HepG2 (cell line): ENCODE measurements around the gene COPS9. TPM values are rescaled to one million over a fixed set of nuclear protein-coding genes. Genes with fewer than 3 reads are reported as not detected.

Experiments
- ATAC-seq: fragments of 200-7000 bp; cut with Tn5 transposase; 3 replicates; pipeline ENCODE4 v1.9.1; 2020; ENCODE audit warnings: mild to moderate bottlenecking, moderate library complexity
- BruUV-seq: library from RNA; stranded (reverse); fragments of 400-500 nt; replicated peaks from 2 replicates; lab custom pipeline; 2021; lab: Mats Ljungman, UMichigan
- CTCF ChIA-PET: fragments of 300-600 bp; formaldehyde crosslinking; extraction: SDS; loops from one replicate; lab custom pipeline; 2021; ENCODE audit warnings: low total read pairs, inconsistent platforms, low intra/inter-chr PET ratio; lab: Yijun Ruan, JAX
- POLR2A ChIA-PET: fragments of 350-600 bp; sonication (Branson Sonifier 250); formaldehyde crosslinking; loops from one replicate; lab custom pipeline; 2020; ENCODE audit warnings: antibody characterized with exemption, inconsistent platforms; lab: Yijun Ruan, JAX
- DNase-seq: peaks from one replicate; pipeline ENCODE4 v3.0.0-alpha.2; 2015; ENCODE audit warnings: low spot score
- FAIRE-seq: peaks from 3 replicates; lab custom pipeline; 2011; peaks lifted over from hg19 to GRCh38; lab: Jason Lieb, UNC
- H2AFZ ChIP-seq: one replicate; pipeline ENCODE4 v1.6.1; 2011; ENCODE audit warnings: low read length, inconsistent platforms
- H3K27ac ChIP-seq: fragments of 300-600 bp; 3 replicates; pipeline ENCODE4 v1.8.0; 2011; ENCODE audit warnings: mixed run types, mild to moderate bottlenecking, mixed read lengths, low read length, inconsistent platforms; ENCODE audit not compliant: insufficient read depth; ENCODE audit errors: extremely low read length
- H3K27me3 ChIP-seq, 2 experiments: fragments of 200-600 bp in 1 of 2; 2 replicates in 1 of 2; 3 replicates in 1 of 2; pipeline versions ENCODE4 v1.6.0 to v1.8.0; 2011; ENCODE audit warnings: low read length in 2 of 2, mild to moderate bottlenecking in 2 of 2, moderate library complexity in 2 of 2, inconsistent platforms in 1 of 2; ENCODE audit not compliant: insufficient read depth in 2 of 2, control insufficient read depth in 1 of 2
- H3K36me3 ChIP-seq, 2 experiments: fragments of 200-600 bp in 1 of 2; replicated peaks in 1 of 2; 2 replicates in 1 of 2; 3 replicates in 1 of 2; pipeline versions ENCODE4 v1.5.1 to v1.8.0; 2011; ENCODE audit warnings: low read length in 2 of 2, inconsistent platforms in 1 of 2; ENCODE audit not compliant: insufficient read depth in 2 of 2, control insufficient read depth in 1 of 2
- H3K4me1 ChIP-seq: 2 replicates; pipeline ENCODE4 v1.5.1; 2012; ENCODE audit warnings: low read length, inconsistent platforms; ENCODE audit not compliant: insufficient read depth
- H3K4me2 ChIP-seq: 2 replicates; pipeline ENCODE4 v1.6.0; 2011; ENCODE audit warnings: low read depth, low read length, inconsistent platforms
- H3K4me3 ChIP-seq, 3 experiments: fragments of 200-600 bp in 1 of 3; sonication (generic), shearing (Covaris generic) in 1 of 3; replicated peaks in 1 of 3; 2 replicates each; pipeline ENCODE4 v1.5.1; 2011 to 2016; ENCODE audit warnings: low read length in 3 of 3, inconsistent platforms in 2 of 3, low read depth in 2 of 3, mild to moderate bottlenecking in 2 of 3, control low read depth in 1 of 3, mixed read lengths in 1 of 3; ENCODE audit not compliant: insufficient read depth in 1 of 3
- H3K79me2 ChIP-seq: one replicate; pipeline ENCODE4 v1.6.1; 2011; ENCODE audit warnings: low read length, inconsistent platforms; ENCODE audit not compliant: insufficient read depth
- H3K9ac ChIP-seq: 2 replicates; pipeline ENCODE4 v1.6.0; 2011; ENCODE audit warnings: mild to moderate bottlenecking, low read depth, low read length, inconsistent platforms; ENCODE audit not compliant: insufficient read depth
- H3K9me3 ChIP-seq: 2 replicates; pipeline ENCODE4 v1.5.1; 2012; ENCODE audit warnings: mild to moderate bottlenecking, low read length
- H4K20me1 ChIP-seq: 2 replicates; pipeline ENCODE4 v1.6.0; 2011; ENCODE audit warnings: inconsistent platforms, mild to moderate bottlenecking, low read length, moderate library complexity; ENCODE audit not compliant: insufficient read depth
- IRX3 ChIP-seq: sonication (generic); formaldehyde crosslinking; IDR thresholded peaks from 2 replicates; pipeline ENCODE4 v1.8.1; 2023; ENCODE audit warnings: mild to moderate bottlenecking, low read depth, missing genetic modification reagents, borderline replicate concordance
- SAP130 ChIP-seq: IDR thresholded peaks from 2 replicates; pipeline ENCODE4 v1.6.1; 2016; ENCODE audit warnings: low read depth
- SOX6 ChIP-seq, 2 experiments: fragments of 450-650 bp in 1 of 2; sonication (generic) in 1 of 2; formaldehyde crosslinking in 1 of 2; IDR thresholded peaks; 2 replicates each; pipeline versions ENCODE4 v1.4.0 to v1.6.1; 2017 to 2020; ENCODE audit warnings: antibody characterized with exemption in 1 of 2, mild to moderate bottlenecking in 1 of 2, missing genetic modification reagents in 1 of 2
- TGIF2 ChIP-seq: IDR thresholded peaks from 2 replicates; pipeline ENCODE4 v1.6.1; 2016; ENCODE audit warnings: control low read depth, missing compliant biosample characterization
- ZNF253 ChIP-seq: sonication (generic); formaldehyde crosslinking; IDR thresholded peaks from 2 replicates; pipeline ENCODE4 v1.8.0; 2022; ENCODE audit warnings: mild to moderate bottlenecking, missing genetic modification reagents, borderline replicate concordance
- WGBS: methylation state at CpG from one replicate; pipeline ENCODE4 v1.1.6; 2017; ENCODE audit warnings: low lambda C conversion rate; 5-methylcytosine and 5-hydroxymethylcytosine counted together
- in situ Hi-C: cut with HindIII; loops from 2 replicates; pipeline ENCODE4 v1.10.0; 2017; ENCODE audit warnings: low pct_unique_long_range_greater_than_20kb; ENCODE audit not compliant: extremely low pct_ligation_motif_present
- intact Hi-C: fragments of 100-400 bp; cut with micrococcal nuclease; formaldehyde crosslinking; loops from one replicate; pipeline ENCODE4 v1.10.0; 2022; ENCODE audit not compliant: unreplicated experiment
- polyA plus RNA-seq, 8 experiments: library from polyadenylated mRNA; depleted of rRNA in 3 of 8; stranded (reverse) in 7 of 8; unstranded in 1 of 8; fragments of >200 nt; fragmentation: Illumina TruSeq in 4 of 8; extraction: Trizol in 4 of 8; gene quantifications; 2 replicates each; pipeline versions ENCODE4 v1.2.1 to v1.2.3, GENCODE V29; 2011 to 2016; ENCODE audit warnings: low read depth in 4 of 8, missing spikeins in 1 of 8, mixed read lengths in 1 of 8; ENCODE audit not compliant: insufficient read depth in 1 of 8
- total RNA-seq, 5 experiments: library from RNA; depleted of rRNA; stranded (reverse); fragments of >200 nt; fragmentation: Illumina TruSeq; extraction: Trizol; gene quantifications; 2 replicates each; pipeline ENCODE4 v1.2.3, GENCODE V29; 2016; ENCODE audit warnings: low read depth in 1 of 5
- TF ChIP-seq, protein P1 (sequence below): sonication (generic); formaldehyde crosslinking; IDR thresholded peaks from 2 replicates; pipeline ENCODE4 v1.5.0; 2020; ENCODE audit warnings: missing genetic modification reagents, mild to moderate bottlenecking, borderline replicate concordance
- TF ChIP-seq, protein P2 (sequence below): sonication (generic); formaldehyde crosslinking; IDR thresholded peaks from 2 replicates; pipeline ENCODE4 v1.4.0; 2020; ENCODE audit warnings: missing genetic modification reagents, low read depth, mild to moderate bottlenecking, borderline replicate concordance

Gene COPS9
- total and polyA plus RNA-seq, 2 of the 13 experiments (the other 11 are each of a cell fraction or from before 2014, with no cell fraction given) = 180 to 247 TPM

DNA sequence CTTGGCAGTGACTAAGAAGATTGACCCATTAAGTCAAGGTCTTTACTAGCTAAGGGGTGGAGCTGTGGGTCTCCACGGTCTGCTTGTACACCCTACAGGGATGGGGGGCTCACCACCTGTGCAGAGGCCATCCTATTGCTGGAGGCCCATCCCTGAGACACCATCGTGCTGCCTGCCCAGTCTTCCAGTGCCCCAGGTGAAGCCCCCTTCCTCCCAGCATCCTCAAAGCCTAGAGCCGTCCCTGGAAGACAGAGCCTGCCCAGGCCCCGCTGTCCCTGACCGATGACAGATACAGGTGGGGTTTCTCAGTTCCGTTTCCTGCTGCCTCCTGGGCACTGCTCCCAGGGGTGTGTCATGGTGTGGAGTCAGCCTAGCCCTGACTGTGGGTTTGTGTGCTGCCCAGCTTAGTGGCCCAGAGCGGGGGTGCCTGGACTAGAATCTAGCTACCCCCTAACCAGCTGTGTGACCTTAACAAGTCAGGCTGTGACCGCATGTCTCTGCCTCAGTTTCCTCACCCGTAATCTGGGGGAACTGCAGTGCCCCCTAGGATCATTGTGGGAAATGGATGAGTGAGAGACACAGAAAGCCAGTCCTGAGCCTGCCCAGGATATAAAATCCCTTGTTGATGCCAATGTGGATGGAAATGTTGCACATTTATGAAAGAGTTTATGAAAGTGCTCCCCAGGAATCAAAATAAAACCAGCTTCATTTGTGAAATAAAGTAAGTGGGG, 2.3 kb upstream of the COPS9 start:
- Histone ChIP-seq H3K4me2 (no peak overlapping the region), H3K9me3 (no peaks in the 10 kb centered on the region), H3K4me3 (no peak overlapping the region), H3K79me2 (peaks cover 23% of the 10 kb centered on the region), H2AFZ (no peak overlapping the region), H3K4me1 (peaks cover 37% of the 10 kb centered on the region), H3K27ac (no peak overlapping the region), H3K27me3 (peaks cover 8 to 65% of the 10 kb centered on the region in 2 experiments; a peak in 4 of 5 replicates), H4K20me1 (no peaks in the 10 kb centered on the region), H3K36me3 (peaks cover 1 to 5% of the 10 kb centered on the region in 2 experiments; a peak in 1 of 5 replicates), H3K9ac (no peak overlapping the region)
- no peak for ATAC-seq
- no peak for DNase-seq
- CTCF ChIA-PET = no interaction called here
- no peak for TF ChIP-seq SAP130 (CRISPR knock-in tag)
- TF ChIP-seq SOX6 (IDR thresholded peaks at IDR 0.05) = no peak
- TF ChIP-seq SOX6 (CRISPR knock-in tag; IDR thresholded peaks at IDR 0.05) = no peak
- no peak for TF ChIP-seq TGIF2 (CRISPR knock-in tag)
- TF ChIP-seq, protein P1, sequence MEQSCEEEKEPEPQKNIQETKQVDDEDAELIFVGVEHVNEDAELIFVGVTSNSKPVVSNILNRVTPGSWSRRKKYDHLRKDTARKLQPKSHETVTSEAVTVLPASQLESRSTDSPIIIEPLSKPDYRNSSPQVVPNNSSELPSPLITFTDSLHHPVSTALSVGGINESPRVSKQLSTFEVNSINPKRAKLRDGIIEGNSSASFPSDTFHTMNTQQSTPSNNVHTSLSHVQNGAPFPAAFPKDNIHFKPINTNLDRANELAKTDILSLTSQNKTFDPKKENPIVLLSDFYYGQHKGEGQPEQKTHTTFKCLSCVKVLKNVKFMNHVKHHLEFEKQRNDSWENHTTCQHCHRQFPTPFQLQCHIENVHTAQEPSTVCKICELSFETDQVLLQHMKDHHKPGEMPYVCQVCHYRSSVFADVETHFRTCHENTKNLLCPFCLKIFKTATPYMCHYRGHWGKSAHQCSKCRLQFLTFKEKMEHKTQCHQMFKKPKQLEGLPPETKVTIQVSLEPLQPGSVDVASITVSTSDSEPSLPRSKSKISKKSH = 0 out of 2 replicates have a peak, but pooled peaks have one; percentile 53
- TF ChIP-seq, protein P2, sequence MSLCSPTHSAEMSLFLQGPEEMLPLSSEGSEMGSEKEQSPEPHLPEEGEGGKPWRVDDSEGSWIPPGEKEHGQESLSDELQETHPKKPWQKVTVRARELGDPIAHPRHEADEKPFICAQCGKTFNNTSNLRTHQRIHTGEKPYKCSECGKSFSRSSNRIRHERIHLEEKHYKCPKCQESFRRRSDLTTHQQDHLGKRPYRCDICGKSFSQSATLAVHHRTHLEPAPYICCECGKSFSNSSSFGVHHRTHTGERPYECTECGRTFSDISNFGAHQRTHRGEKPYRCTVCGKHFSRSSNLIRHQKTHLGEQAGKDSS = no peak
- TF ChIP-seq IRX3 = no peak
- TF ChIP-seq ZNF253 (CRISPR knock-in tag) = 0 out of 2 replicates have a peak, but pooled peaks have one; percentile 1
- no TSS peak for BruUV-seq
- POLR2A ChIA-PET = no interaction called here
- in situ Hi-C loops = loop anchor here (10.0 kb wide), 1 partner anchor 204 kb away; no protein-coding TSS in a partner anchor
- no peak for FAIRE-seq
- intact Hi-C loops = no loop called here
- 54% methylated on average over 4 of the region's 9 CpGs for WGBS
